ENCODE results near the gene METTL21C.

METTL21C gene

GRCh38 chr13:102697264-102697663, 2.4 kb upstream of the METTL21C start:
- no peak for DNase-seq

GRCh38 chr13:102696465-102696864, 1.6 kb upstream of the METTL21C start:
- no peak for DNase-seq

DNA sequence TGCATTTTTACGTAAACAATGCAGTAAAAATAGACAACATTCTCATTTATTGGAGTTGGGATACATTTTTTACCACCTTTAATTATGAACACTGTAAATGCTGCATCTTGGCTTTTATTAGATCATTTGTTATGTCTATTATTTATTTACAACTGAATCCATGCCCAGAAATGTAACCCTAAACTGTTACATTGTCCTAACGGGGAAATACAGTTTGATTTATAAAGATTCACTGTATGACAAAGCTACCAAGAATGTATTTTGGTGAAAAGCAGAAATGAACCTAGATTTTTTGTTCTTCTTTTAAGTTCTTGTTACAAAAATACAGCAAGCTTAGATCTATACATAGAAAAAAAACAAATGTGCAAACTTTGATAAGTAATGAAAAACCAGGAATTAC, 1.1 kb downstream of the METTL21C start:
- no peak for DNase-seq

DNA sequence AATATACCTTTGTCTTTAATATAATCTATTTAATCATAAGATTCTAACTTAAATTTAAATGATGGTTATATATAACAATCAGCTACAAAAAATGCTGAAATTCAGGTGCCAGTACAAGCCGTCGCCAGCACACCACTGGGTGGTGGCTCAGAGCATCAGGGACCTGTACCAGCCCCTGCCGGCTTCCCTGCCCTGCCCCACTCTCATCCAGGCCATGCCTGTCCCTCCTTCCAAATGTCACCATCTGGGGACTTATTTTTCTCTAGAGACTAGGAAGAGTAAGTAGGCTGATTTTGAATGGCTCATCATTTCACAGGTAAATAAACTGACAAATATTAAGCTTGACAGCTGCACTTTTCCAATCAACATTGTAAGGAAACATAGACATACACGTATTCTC, 1.6 kb downstream of the METTL21C start:
- DNase-seq: no peak

DNA sequence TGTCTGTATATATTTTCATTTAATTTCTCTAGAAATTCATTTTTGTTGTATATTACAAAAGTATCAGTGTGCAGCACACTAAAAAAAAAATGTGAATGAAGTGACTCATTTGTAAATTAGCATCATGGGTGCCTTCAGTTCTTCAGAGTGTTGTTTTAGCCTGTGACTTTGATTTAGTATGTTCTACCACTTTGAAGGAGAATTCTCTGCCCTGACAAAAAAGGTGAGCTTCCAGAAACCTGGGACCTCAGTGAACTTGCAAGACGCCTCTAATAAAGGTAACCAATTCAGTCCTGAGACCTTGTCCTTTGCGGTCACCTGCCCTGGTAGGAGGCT, 2.4 kb downstream of the METTL21C start:
- no peak for DNase-seq

DNA sequence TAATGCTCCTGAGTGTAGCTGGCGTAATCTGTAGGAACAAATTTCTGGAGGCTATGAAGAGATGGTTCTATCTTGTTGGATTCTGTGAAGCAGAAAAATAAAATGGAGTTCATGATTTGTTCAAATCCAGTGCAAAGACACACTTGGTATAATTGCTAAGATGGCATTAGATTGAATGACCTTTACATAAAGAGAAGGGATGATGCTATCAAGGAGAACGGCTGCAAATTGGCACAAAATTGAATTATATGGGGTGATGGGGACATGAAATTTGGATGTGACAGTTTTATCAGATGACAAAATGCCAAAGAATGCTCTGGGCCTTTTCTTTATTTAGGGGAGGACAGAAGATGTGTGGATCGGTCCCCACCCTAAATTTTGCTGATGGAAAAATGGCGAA, 4.0 kb downstream of the METTL21C start:
- no peak for DNase-seq

DNA sequence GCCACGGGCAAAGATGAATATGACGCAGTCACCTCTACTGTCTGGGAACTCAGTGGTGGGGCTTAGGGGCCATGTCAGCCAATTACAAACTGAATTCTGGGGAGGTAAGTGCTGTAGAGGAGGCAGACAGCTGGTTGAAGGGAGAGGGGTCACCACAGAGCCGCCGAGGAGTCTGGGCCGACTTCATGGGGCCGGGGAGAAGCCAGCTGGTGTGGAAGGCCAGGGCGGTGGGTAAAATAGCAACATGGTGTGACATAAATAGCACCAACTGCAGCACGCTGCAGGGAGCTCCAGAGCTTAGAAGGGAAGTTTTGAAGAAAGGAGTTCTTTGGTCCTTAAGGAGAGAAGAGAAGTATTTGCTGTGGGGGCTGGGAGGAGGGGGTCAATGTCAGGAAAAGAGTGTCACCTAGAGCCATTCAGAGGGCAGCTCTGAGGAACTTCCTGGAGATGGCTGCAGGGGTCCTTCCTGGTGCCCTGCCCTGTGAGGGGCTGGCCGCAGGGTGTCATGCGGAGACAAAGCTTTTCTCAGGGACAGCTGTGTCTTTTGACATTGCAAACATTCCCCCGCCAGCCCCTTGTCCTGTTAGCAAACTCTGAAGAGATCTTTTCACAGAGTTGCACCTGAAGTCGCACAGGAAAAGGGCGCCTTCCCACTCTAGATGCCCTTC, 6.4 kb downstream of the METTL21C start:
- no peak for DNase-seq

DNA sequence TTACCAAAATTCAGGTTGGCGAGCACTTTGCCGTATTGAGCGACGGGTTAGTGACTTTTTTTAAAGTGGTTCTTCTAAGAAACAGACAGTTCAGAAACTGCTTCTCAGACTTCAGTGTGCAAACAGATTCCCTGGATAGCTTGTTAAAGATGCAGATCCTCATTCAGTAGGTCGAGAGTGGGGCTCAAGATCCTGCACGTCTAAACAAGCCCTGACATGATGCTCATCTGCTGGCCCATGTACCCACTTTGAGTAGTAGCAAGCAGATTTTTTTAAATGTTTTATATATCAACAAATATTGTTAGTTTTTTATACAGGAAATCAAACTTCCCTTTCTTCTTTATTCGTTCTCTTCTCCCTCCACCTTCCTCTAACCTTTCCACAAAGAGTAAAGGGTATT, 7.3 kb downstream of the METTL21C start:
- no peak for DNase-seq

GRCh38 chr13:102686024-102686423, 8.8 kb downstream of the METTL21C start:
- no peak for DNase-seq

DNA sequence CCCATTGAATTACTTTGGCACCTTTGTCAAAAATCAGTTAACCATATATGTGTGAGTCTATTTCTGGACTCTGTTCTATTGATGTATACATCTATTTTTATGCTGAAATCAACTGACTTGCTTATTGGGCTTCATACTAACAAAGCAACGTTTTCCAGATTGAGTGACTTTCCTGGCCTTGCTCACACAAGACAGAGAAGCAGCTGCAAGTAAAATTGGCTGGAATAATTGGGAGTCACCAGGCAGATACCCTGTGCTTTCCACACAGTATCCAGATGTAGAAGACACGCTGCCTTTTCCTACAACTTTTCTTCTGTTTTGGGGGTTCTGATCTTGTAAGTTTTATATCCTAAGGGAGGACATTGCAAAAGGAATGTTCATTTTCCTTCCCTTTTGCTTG, 11.2 kb downstream of the METTL21C start:
- no peak for DNase-seq

- no peak for DNase-seq
These were observed 12.1 kb downstream of the METTL21C start for GRCh38 chr13:102682727-102683126.

DNA sequence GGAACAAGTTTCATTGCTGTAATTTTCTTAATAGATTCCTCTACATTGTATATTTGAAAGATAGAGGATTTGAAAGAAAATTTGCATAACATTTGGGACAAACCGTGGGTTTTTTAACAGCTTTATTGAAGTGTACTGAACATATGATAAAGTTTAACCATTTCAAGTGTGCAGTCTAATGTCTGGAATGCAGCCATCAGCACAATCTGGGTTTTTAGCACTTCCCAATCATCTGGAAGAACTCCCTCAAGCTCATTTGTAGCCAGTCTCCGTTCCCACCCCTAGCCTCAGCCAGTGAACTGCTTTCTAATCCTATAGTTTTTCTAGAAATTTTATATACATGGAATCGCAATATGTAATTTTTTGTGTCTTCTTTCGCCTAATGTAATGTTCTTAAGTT, 12.6 kb downstream of the METTL21C start:
- no peak for DNase-seq

DNA sequence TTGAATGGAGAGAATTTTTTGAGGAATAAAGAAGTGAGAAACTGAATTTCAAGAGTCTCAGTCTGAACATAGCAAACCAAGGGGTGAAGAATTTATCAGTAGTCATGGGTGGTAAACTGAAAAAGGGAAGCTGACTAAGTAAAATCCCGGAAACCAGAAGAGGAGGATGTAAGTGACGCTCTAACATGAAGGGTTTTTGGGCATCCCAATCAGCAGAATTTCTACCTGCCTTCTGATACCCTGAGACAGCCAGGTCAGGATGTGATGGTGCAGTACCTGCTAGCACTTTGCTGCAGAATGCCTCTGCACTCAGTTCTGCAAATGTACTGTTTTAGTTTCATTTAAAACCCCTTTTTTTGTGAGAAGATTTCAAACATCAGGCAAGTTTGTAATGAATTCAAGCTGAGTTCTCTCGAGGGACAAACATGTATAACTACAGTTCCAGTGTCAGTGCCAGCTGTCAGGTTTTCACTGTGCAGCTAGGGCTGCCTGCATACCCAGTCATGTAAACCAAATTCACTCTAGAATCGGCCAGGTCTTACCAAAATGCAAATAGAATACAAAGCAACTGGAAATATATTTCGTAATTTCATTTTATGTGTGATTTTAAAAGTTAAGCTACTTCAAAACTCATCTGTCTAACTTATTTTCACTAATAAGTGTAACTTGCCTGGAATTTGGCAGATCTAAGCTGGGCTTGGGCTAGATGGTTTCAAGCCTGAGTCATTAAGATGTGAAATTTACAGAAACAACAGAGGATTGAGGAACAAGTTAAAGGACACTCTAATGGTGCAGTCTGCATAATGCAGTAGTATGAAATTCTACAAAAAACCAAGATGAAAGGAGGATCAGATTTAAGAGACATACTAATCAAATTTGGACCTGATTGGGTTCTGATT, 13.8 kb downstream of the METTL21C start:
- peak; percentile 49 for DNase-seq

- no peak for DNase-seq
These were observed 14.6 kb downstream of the METTL21C start for GRCh38 chr13:102680133-102680717.

DNA sequence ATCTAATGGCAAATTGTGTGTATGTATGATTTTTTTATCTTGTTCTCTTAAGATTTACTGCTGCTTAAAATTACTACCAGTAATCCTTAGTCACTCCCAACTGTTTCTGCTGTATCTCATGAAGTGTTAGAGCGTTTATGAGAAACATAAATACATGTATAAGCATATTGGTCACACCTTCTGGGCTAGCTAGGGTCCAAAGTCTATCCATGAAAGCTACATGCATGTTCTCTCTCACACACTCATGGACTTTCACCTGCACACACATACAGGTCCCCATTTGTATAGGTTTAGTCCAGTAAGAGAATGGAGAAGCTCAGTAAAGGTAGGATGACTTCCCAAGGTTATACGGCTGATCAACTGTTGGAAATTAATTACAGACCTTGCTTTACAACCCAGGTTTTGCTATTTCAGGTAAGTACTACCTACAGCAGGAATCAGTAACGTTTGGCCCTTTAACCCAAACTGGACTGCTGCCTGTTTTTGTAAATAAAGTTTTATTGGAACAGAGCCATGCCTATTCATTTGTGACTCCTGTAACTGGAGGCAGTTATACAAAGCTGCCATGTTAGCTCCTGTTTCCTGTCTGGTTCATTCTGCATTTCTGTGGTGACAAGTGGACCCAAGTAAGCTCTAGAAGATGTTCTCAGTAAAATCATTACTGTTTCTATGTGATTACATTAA, 15.3 kb downstream of the METTL21C start:
- DNase-seq: no peak

- no peak for DNase-seq
These were observed 16.3 kb downstream of the METTL21C start for GRCh38 chr13:102678339-102679107.

DNA sequence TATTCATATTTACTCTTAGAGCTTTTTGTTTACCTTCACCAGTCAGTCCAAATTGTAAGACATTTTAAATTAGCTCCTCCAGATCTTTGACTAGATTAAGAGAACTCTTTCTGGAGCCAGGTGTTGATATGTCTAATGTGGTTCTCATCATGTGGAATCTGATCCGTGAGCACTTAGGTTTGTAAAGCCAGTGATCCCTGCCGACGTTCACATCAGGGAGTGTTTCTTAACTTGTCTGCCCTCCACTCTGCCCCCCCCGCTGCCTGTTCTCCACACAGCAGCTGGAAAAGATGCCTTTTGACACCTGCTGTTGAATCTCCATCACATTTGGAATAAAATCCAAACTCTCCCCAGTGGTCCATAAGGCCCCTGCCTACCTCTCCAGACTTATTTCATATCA, 17.7 kb downstream of the METTL21C start:
- no peak for DNase-seq

DNA sequence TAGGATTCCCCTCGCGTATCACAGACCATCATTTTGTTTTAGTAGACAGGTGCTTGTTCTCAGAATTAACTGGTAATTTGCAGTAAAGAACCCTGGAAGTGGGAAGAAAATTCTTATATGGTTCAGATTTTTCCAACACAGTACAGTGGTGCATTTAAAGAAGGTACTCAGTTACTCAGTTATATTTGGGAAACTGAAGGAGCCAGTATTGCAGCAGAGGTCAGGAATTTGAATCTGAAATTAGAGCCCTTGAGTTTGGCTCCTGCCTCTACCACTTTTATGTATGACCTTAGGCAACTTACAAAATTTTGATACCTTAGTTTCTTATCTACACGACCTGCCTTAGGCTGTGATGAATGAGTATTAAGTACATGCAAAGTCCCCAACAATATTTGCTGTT, 19.7 kb downstream of the METTL21C start:
- no peak for DNase-seq

DNA sequence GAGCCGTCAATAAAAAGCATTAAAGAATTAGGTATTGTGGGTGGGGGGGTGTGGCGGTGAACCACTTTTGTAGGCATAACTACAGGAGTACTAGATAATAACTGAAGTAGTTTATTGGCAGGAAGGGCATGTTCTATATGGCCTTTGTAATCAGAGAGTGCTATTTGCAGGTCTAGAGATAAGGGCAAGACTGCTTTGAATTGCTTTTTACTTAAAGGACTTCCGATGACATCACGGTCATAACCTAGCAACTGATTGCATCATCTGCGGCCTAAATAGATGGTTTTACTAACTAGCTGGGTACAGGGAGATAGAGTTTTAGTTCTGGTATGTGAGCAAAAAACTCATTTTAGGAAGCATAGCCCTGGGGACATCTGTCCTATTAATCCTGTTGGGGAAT, 24.7 kb downstream of the METTL21C start:
- DNase-seq: no peak

- no peak for DNase-seq
These were observed 26.9 kb downstream of the METTL21C start for GRCh38 chr13:102667911-102668310.

GRCh38 chr13:102667023-102667422, 27.8 kb downstream of the METTL21C start:
- DNase-seq: no peak

GRCh38 chr13:102659168-102659713, 35.6 kb downstream of the METTL21C start:
- DNase-seq: no peak

- DNase-seq: no peak
These were observed 36.2 kb downstream of the METTL21C start for GRCh38 chr13:102658660-102659059.
